GM18511 (cell line): Measurements from ENCODE around the gene FARS2.
A peak's percentile ranks its signal among the peaks of the same experiment; 100 is the strongest.

Experiments
- ATAC-seq: cut with Tn5 transposase; IDR thresholded peaks from one replicate; pipeline ENCODE4 v1.9.1; 2021; ENCODE audit warnings: mild to moderate bottlenecking, moderate library complexity; ENCODE audit not compliant: unreplicated experiment

The FARS2 gene

DNA sequence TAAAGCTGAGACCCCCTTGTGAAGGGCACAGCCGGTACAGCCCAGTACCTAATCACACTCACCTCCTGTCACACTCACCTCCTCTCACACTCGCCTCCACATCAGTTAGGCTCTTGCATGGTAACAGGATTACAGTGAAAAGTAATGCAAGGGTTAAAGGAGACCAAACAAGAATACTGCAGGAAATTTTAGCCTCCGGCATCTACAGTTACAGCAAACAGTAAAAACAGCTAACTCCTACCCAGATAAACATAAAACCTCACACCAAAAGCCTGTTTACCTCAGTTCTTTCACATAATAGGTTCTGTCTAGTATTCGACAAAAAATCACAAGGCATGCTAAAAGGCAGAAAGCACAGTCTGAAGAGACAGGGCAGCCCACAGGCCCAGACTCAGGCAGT is 55.6 kb downstream of the FARS2 start:
- no peak for ATAC-seq

- no peak for ATAC-seq
Measured at GRCh38 chr6:5318617-5319272, 57.4 kb downstream of the FARS2 start.

GRCh38 chr6:5323979-5324378 is 62.7 kb downstream of the FARS2 start:
- ATAC-seq, result no peak

- ATAC-seq, result no peak
Measured at GRCh38 chr6:5325173-5325572, 63.9 kb downstream of the FARS2 start.

GRCh38 chr6:5326022-5326641 is 64.8 kb downstream of the FARS2 start:
- no peak for ATAC-seq

DNA sequence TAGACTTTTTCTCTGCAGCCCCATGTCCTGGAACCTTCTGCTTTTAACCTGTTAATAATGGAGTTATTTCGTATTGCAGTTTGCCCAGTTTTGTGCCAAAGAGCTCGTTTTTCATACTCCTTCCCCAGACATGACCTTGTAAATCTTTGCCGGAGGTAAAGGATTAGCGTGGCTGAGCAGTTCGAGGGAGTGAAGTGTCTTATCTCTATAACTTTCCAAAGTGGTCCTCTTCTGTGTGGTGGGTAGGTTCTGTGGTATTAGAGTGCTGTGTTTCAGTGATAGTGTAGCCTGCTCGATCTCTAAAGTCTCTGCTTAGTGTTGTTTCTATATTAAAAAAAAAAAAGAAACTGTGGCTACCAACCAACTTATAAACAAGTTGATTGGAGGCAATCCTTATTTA is 67.5 kb downstream of the FARS2 start:
- ATAC-seq, result no peak

GRCh38 chr6:5331845-5332442 is 70.6 kb downstream of the FARS2 start:
- no peak for ATAC-seq

GRCh38 chr6:5333658-5334057 is 72.3 kb downstream of the FARS2 start:
- no peak for ATAC-seq

DNA sequence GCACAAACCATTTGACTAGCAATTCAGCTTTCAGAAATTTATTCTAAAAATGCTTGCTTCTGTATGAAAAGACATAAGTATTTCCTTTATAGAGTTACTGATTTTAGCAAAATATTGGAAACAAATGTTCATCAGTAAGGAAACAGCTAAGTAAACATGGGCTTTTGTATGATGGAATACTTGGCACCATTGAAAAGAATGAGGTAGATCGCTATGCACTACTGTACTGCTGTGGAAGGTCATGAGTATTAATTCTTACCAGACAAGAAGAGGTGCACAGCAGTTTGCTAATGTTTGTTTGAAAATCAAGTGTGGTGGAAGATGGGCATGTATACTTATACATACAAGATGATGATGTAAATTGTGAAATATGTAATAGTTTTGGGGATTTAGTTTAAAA is 73.0 kb downstream of the FARS2 start:
- no peak for ATAC-seq

- ATAC-seq, result no peak
Measured at GRCh38 chr6:5335020-5335419, 73.7 kb downstream of the FARS2 start.

GRCh38 chr6:5337573-5337972 is 76.3 kb downstream of the FARS2 start:
- ATAC-seq, result no peak

DNA sequence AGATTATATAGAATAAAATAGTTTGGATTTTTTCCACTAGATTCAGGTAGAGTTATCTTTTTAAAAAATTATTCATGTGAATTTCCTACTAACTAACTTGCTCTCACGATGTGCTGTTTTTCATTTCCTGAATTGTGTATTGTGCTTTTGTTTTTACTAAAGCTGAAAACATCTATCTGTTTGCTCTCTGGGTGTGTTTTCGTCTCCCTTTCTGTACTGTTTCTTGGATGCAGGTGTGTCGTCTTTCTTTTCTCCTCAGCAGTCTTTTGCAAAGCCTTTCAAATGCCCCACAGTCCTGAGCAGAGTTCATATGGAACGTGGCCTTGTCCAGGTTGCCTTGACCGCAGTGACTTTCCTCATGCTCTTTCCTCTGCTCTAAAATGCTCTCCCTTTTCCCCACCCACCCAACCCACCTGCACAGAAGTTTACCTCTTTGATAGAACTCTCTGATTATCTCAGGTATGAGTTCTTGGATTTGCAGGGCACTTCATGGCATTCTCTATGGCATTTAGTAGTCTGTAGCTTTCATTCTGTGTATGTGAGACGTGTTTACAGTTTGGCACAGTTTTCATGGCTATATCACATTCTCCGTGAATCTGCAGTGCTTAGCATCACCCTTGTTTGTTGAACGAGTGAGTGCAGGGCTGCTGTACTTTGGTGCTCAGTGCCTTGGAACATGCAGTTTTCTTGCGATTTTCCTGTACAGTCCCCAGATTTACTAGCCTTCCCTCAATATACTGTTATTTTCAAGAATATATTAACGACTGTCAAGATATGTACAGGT is 77.1 kb downstream of the FARS2 start:
- peak; percentile 63 for ATAC-seq

GRCh38 chr6:5339786-5340185 is 78.5 kb downstream of the FARS2 start:
- ATAC-seq, result no peak

DNA sequence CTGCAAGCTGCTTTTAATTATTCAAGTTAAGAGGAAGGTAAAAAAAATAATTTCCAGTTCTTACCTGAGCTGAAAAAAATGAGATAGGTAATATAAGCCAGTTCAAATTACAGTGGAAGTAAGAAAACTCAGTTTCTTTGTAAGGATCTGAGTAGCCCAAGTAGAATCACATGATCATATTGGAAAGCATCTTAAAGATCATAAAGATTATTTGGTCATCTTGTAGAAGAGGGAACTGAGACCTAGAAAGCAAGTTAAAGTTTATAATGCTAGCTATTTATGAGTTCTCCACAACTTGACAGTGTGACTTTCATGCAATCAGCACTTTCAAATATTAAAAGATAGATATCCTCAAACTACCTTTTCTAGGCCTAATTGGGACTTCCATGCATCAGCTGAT is 80.5 kb downstream of the FARS2 start:
- no peak for ATAC-seq

DNA sequence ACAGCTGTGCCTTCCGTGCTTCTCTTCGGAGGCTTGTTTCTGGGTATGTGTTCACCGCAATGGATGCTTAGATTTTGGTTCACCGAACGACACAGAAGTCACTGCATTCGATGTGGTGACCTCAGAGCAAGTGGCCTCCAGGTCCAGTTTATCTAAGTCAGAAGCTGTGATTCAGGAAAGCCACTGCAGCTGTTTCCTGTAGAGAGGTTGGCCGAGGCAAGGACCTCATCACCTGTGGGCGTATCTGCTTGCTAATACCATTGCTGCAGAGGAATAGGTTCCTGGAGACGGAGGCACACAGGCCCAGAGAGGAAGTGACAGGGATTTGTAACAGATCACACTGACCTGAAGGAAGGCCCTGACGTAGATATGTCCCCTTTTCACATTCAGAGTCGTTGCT is 82.7 kb downstream of the FARS2 start:
- no peak for ATAC-seq

- ATAC-seq, result no peak
Measured at GRCh38 chr6:5345324-5345723, 84.0 kb downstream of the FARS2 start.

DNA sequence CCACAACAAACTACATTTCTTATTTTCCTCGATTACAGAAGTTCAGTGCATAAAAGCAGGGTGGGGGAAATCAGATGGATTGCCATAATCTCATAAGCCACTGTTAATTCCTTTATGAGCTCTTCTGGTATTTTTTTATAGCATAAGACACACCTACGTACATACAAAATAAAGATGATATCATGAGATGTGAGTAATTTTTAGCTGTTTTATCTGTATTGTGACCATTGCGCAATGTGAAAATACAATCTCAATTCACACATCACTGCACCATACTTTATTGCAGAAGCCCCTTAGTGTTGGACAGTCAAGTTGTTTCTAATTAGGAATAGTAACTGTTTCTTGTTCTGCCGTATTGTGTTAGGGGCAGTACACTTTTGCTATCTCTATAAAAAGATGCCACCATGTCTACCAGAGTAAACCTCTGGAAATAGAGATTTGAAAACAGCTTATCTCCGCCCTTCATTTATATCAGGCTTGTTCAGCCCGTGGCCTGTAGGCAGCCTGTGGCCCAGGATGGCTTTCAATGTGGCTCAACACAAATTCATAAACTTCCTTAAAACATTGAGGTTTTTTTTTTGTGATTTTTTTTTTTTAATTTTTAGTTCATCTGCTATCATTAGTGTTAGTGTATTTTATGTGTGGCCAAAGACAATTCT is 90.4 kb downstream of the FARS2 start:
- ATAC-seq, result no peak

- no peak for ATAC-seq
Measured at GRCh38 chr6:5353971-5354370, 92.7 kb downstream of the FARS2 start.

DNA sequence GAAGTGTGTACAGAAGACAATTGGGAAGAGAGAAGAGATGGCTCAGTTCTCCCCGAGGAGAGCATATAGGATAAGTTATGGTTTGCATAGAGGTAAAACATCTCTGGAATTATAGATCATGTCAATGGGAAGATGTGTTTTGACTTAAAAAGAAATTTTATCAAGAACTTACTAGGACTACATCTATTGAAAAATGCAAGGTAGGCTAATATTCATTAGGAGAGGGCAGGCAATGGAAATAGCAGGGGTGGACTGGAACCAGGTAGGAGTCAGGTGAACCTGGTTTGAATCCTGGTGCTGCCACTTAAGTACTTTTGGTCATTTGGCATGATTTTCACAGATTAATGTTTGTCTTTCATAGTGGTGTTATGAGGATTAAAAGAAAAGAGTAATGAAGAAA is 96.2 kb downstream of the FARS2 start:
- ATAC-seq, result no peak

GRCh38 chr6:5359417-5359816 is 98.1 kb downstream of the FARS2 start:
- no peak for ATAC-seq

DNA sequence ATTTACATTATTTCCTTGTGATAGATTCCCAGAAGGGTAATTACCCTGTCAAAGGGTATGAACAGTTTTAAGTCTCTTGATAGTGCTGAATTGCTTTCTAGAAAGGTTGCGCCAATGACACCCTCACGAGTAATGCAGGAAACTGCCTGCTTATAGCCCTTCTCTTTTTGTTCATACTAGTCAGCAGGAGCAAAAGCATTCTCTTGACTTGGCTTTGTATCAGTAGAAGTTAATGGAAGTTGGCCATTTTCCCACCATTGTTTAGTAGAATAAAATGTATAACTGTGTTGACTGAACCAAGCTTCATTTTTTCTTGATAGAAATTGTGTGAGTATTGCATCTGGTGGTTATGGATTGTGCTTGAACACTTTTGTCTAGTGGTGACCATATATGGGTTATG is 100.1 kb downstream of the FARS2 start:
- ATAC-seq, result no peak
